ENCODE data around the gene TSPAN9. TPM values are rescaled to one million over a fixed set of nuclear protein-coding genes. Genes with fewer than 3 reads are reported as not detected.

Gene TSPAN9
- total and polyA plus RNA-seq, 4 experiments from 2014 or later = 0.67 to 0.84 TPM; not detected in 2

GRCh38 chr12:3269594-3269993, 192.4 kb downstream of the TSPAN9 start:
- Histone ChIP-seq H3K9me3 (ENCODE audit: control insufficient read depth in 1 of 2, low read length in 2 of 2) (no peaks in the 10 kb centered on the region), H3K27me3 (ENCODE audit: insufficient read depth, low read length) (no peaks in the 10 kb centered on the region), H3K4me1 (ENCODE audit: insufficient read depth, low read length) (no peaks in the 10 kb centered on the region), H3K4me3 (ENCODE audit: low read length in 2 of 2) (no peak overlapping the region), H3K36me3 (ENCODE audit: insufficient read depth, low read length) (no peaks in the 10 kb centered on the region), H3K27ac (ENCODE audit: low read depth, low read length) (no peak overlapping the region)
- ChIA-PET POLR2A (ENCODE audit: partially characterized antibody) (no interaction called here), CTCF (ENCODE audit: partially characterized antibody) (no interaction called here)
- Mint-ChIP-seq H3K36me3 (no peaks in the 10 kb centered on the region), H3K27me3 (peaks cover 3% of the 10 kb centered on the region in 2 donors), H3K4me1 (no peaks in the 10 kb centered on the region), H3K9me3 (no peaks in the 10 kb centered on the region), H3K27ac (no peak overlapping the region), H3K4me3 (no peak overlapping the region)
- intact Hi-C loops (cut with micrococcal nuclease) = no loop called here
- no peak for DNase-seq

GRCh38 chr12:3271146-3271545, 194.0 kb downstream of the TSPAN9 start:
- no peak for DNase-seq
- Histone ChIP-seq H3K4me1 (ENCODE audit: insufficient read depth, low read length) (no peaks in the 10 kb centered on the region), H3K9me3 (ENCODE audit: control insufficient read depth in 1 of 2, low read length in 2 of 2) (no peaks in the 10 kb centered on the region), H3K27me3 (ENCODE audit: insufficient read depth, low read length) (no peaks in the 10 kb centered on the region), H3K36me3 (ENCODE audit: insufficient read depth, low read length) (no peaks in the 10 kb centered on the region), H3K27ac (ENCODE audit: low read depth, low read length) (no peak overlapping the region), H3K4me3 (ENCODE audit: low read length in 2 of 2) (no peak overlapping the region)
- intact Hi-C loops (cut with micrococcal nuclease) = no loop called here
- no peak overlapping the region for H3K27ac Mint-ChIP-seq
- no peaks in the 10 kb centered on the region for H3K9me3 Mint-ChIP-seq
- POLR2A ChIA-PET (ENCODE audit: partially characterized antibody) = no interaction called here
- H3K36me3 Mint-ChIP-seq = no peaks in the 10 kb centered on the region
- H3K27me3 Mint-ChIP-seq = peaks cover 5 to 8% of the 10 kb centered on the region in 2 donors
- no peaks in the 10 kb centered on the region for H3K4me1 Mint-ChIP-seq
- no peak overlapping the region for H3K4me3 Mint-ChIP-seq
- CTCF ChIA-PET (ENCODE audit: partially characterized antibody) = interaction anchor here (1.9 to 2.2 kb wide), 2 partner anchors 29 to 198 kb away, joined by 5 to 9 read pairs; no protein-coding TSS in a partner anchor

GRCh38 chr12:3271639-3272038, 194.5 kb downstream of the TSPAN9 start:
- POLR2A ChIA-PET (ENCODE audit: partially characterized antibody) = no interaction called here
- no peaks in the 10 kb centered on the region for H3K9me3 ChIP-seq (ENCODE audit: control insufficient read depth in 1 of 2, low read length in 2 of 2)
- H3K9me3 Mint-ChIP-seq = no peaks in the 10 kb centered on the region
- intact Hi-C loops (cut with micrococcal nuclease) = no loop called here
- CTCF ChIA-PET (ENCODE audit: partially characterized antibody) = interaction anchor here (1.9 to 2.2 kb wide), 2 partner anchors 29 to 198 kb away, joined by 5 to 9 read pairs; no protein-coding TSS in a partner anchor
- H3K27me3 Mint-ChIP-seq = peaks cover 5 to 8% of the 10 kb centered on the region in 2 donors
- H3K27me3 ChIP-seq (ENCODE audit: insufficient read depth, low read length) = no peaks in the 10 kb centered on the region
- no peak for DNase-seq
- no peaks in the 10 kb centered on the region for H3K36me3 Mint-ChIP-seq
- H3K4me3 Mint-ChIP-seq = no peak overlapping the region
- no peak overlapping the region for H3K4me3 ChIP-seq (ENCODE audit: low read length in 2 of 2)
- H3K4me1 ChIP-seq (ENCODE audit: insufficient read depth, low read length) = no peaks in the 10 kb centered on the region
- no peak overlapping the region for H3K27ac ChIP-seq (ENCODE audit: low read depth, low read length)
- H3K36me3 ChIP-seq (ENCODE audit: insufficient read depth, low read length) = no peaks in the 10 kb centered on the region
- H3K4me1 Mint-ChIP-seq = no peaks in the 10 kb centered on the region
- H3K27ac Mint-ChIP-seq = no peak overlapping the region

- no peaks in the 10 kb centered on the region for H3K4me1 Mint-ChIP-seq
- intact Hi-C loops (cut with micrococcal nuclease) = no loop called here
- H3K36me3 Mint-ChIP-seq = no peaks in the 10 kb centered on the region
- no peaks in the 10 kb centered on the region for H3K27me3 ChIP-seq (ENCODE audit: insufficient read depth, low read length)
- POLR2A ChIA-PET (ENCODE audit: partially characterized antibody) = no interaction called here
- no peaks in the 10 kb centered on the region for H3K4me1 ChIP-seq (ENCODE audit: insufficient read depth, low read length)
- CTCF ChIA-PET (ENCODE audit: partially characterized antibody) = interaction anchor here (1.7 to 6.6 kb wide), 2 partner anchors 26 to 200 kb away, joined by 4 to 54 read pairs; no protein-coding TSS in a partner anchor
- no peaks in the 10 kb centered on the region for H3K36me3 ChIP-seq (ENCODE audit: insufficient read depth, low read length)
- H3K27me3 Mint-ChIP-seq = peaks cover 5 to 8% of the 10 kb centered on the region in 2 donors
- no peaks in the 10 kb centered on the region for H3K9me3 ChIP-seq (ENCODE audit: control insufficient read depth in 1 of 2, low read length in 2 of 2)
- no peak for DNase-seq
- H3K27ac ChIP-seq (ENCODE audit: low read depth, low read length) = no peak overlapping the region
- H3K4me3 Mint-ChIP-seq = no peak overlapping the region
- H3K27ac Mint-ChIP-seq = no peak overlapping the region
- H3K9me3 Mint-ChIP-seq = peaks cover 0 to 1% (median 0%) of the 10 kb centered on the region in 8 donors
- H3K4me3 ChIP-seq (ENCODE audit: low read length in 2 of 2) = no peak overlapping the region
These were observed 195.8 kb downstream of the TSPAN9 start for GRCh38 chr12:3272958-3273357.

- CTCF ChIA-PET (ENCODE audit: partially characterized antibody) = interaction anchor here (1.7 to 6.6 kb wide), 2 partner anchors 26 to 201 kb away, joined by 4 to 54 read pairs; no protein-coding TSS in a partner anchor
- Histone ChIP-seq H3K36me3 (ENCODE audit: insufficient read depth, low read length) (no peaks in the 10 kb centered on the region), H3K27ac (ENCODE audit: low read depth, low read length) (no peak overlapping the region), H3K27me3 (ENCODE audit: insufficient read depth, low read length) (no peaks in the 10 kb centered on the region), H3K9me3 (ENCODE audit: control insufficient read depth in 1 of 2, low read length in 2 of 2) (no peaks in the 10 kb centered on the region), H3K4me3 (ENCODE audit: low read length in 2 of 2) (no peak overlapping the region), H3K4me1 (ENCODE audit: insufficient read depth, low read length) (no peaks in the 10 kb centered on the region)
- Mint-ChIP-seq H3K27ac (no peak overlapping the region), H3K27me3 (peaks cover 5 to 8% of the 10 kb centered on the region in 2 donors), H3K4me3 (no peak overlapping the region), H3K36me3 (no peaks in the 10 kb centered on the region), H3K4me1 (no peaks in the 10 kb centered on the region), H3K9me3 (peaks cover 0 to 1% (median 0%) of the 10 kb centered on the region in 8 donors)
- POLR2A ChIA-PET (ENCODE audit: partially characterized antibody) = no interaction called here
- DNase-seq = no peak
- intact Hi-C loops (cut with micrococcal nuclease) = no loop called here
These were observed 196.3 kb downstream of the TSPAN9 start for GRCh38 chr12:3273409-3273853.

GRCh38 chr12:3274664-3275063, 197.5 kb downstream of the TSPAN9 start:
- no peak overlapping the region for H3K27ac ChIP-seq (ENCODE audit: low read depth, low read length)
- no peaks in the 10 kb centered on the region for H3K36me3 Mint-ChIP-seq
- no peaks in the 10 kb centered on the region for H3K36me3 ChIP-seq (ENCODE audit: insufficient read depth, low read length)
- no peaks in the 10 kb centered on the region for H3K9me3 ChIP-seq (ENCODE audit: control insufficient read depth in 1 of 2, low read length in 2 of 2)
- intact Hi-C loops (cut with micrococcal nuclease) = loop anchor here (1.0 kb wide), 1 partner anchor 201 kb away; no protein-coding TSS in a partner anchor
- H3K27me3 Mint-ChIP-seq = peaks cover 6 to 18% of the 10 kb centered on the region in 2 donors
- H3K4me1 ChIP-seq (ENCODE audit: insufficient read depth, low read length) = no peaks in the 10 kb centered on the region
- DNase-seq = no peak
- H3K9me3 Mint-ChIP-seq = peaks cover 0 to 1% (median 0%) of the 10 kb centered on the region in 8 donors
- no peak overlapping the region for H3K4me3 Mint-ChIP-seq
- H3K27me3 ChIP-seq (ENCODE audit: insufficient read depth, low read length) = no peaks in the 10 kb centered on the region
- H3K27ac Mint-ChIP-seq = no peak overlapping the region
- ChIA-PET CTCF (ENCODE audit: partially characterized antibody) (interaction anchor here (0.7 to 7.1 kb wide), 12 partner anchors 9 to 529 kb away, joined by 3 to 54 read pairs (median 6); no protein-coding TSS in a partner anchor), POLR2A (ENCODE audit: partially characterized antibody) (no interaction called here)
- H3K4me3 ChIP-seq (ENCODE audit: low read length in 2 of 2) = no peak overlapping the region
- no peaks in the 10 kb centered on the region for H3K4me1 Mint-ChIP-seq

- peaks cover 0 to 1% (median 0%) of the 10 kb centered on the region in 8 donors for H3K9me3 Mint-ChIP-seq
- H3K36me3 Mint-ChIP-seq = no peaks in the 10 kb centered on the region
- H3K9me3 ChIP-seq (ENCODE audit: control insufficient read depth in 1 of 2, low read length in 2 of 2) = no peaks in the 10 kb centered on the region
- ChIA-PET CTCF (ENCODE audit: partially characterized antibody) (interaction anchor here (0.9 to 7.1 kb wide), 17 partner anchors 9 to 528 kb away, joined by 3 to 54 read pairs (median 4); no protein-coding TSS in a partner anchor), POLR2A (ENCODE audit: partially characterized antibody) (interaction anchor here (1.0 kb wide), 1 partner anchor 202 kb away, joined by 3 read pairs; no protein-coding TSS in a partner anchor)
- H3K4me3 Mint-ChIP-seq = peak overlapping the region in 2 of 8 donors; percentile 25 to 46
- H3K4me1 Mint-ChIP-seq = no peaks in the 10 kb centered on the region
- no peak overlapping the region for H3K27ac Mint-ChIP-seq
- intact Hi-C loops (cut with micrococcal nuclease) = loop anchor here (1.0 kb wide), 1 partner anchor 202 kb away; no protein-coding TSS in a partner anchor
- no peaks in the 10 kb centered on the region for H3K27me3 ChIP-seq (ENCODE audit: insufficient read depth, low read length)
- H3K27me3 Mint-ChIP-seq = peaks cover 8 to 20% of the 10 kb centered on the region in 2 donors
- no peaks in the 10 kb centered on the region for H3K4me1 ChIP-seq (ENCODE audit: insufficient read depth, low read length)
- H3K27ac ChIP-seq (ENCODE audit: low read depth, low read length) = no peak overlapping the region
- no peaks in the 10 kb centered on the region for H3K36me3 ChIP-seq (ENCODE audit: insufficient read depth, low read length)
- DNase-seq = peak in 4 of 5 donors; percentile 46 to 58 (median 52)
- H3K4me3 ChIP-seq (ENCODE audit: low read length in 2 of 2) = no peak overlapping the region
These were observed 198.2 kb downstream of the TSPAN9 start for GRCh38 chr12:3275171-3276041.
